K562 (cell line): ENCODE measurements around the gene SORT1. TPM values are rescaled to one million over a fixed set of nuclear protein-coding genes. Genes with fewer than 3 reads are reported as not detected.

ENCODE experiments used
- ATF1 ChIP-seq, 2 experiments: fragments of 450-650 bp in 1 of 2; IDR thresholded peaks; 2 replicates each; pipeline ENCODE4 v1.6.1; 2016; ENCODE audit warnings: missing compliant biosample characterization in 1 of 2, missing genetic modification characterization in 1 of 2
- E2F4 ChIP-seq: sonication (generic); formaldehyde crosslinking; IDR thresholded peaks from 2 replicates; pipeline ENCODE4 v1.8.0; 2022; ENCODE audit warnings: mild to moderate bottlenecking, low read depth, missing genetic modification reagents
- HLTF ChIP-seq: fragments of 450-650 bp; IDR thresholded peaks from 2 replicates; pipeline ENCODE4 v1.6.1; 2016
- JUN ChIP-seq, 2 experiments: sonication (generic) in 1 of 2; formaldehyde crosslinking in 1 of 2; IDR thresholded peaks; 2 replicates each; pipeline versions ENCODE4 v1.6.1 to v1.8.0; 2012 to 2022; ENCODE audit warnings: borderline replicate concordance in 2 of 2, mild to moderate bottlenecking in 2 of 2, improper control_type of control experiment in 1 of 2, low read depth in 1 of 2, low read length in 1 of 2, missing genetic modification reagents in 1 of 2
- MCM5 ChIP-seq: fragments of 450-650 bp; IDR thresholded peaks from 2 replicates; pipeline ENCODE4 v1.6.1; 2016; ENCODE audit warnings: low read depth
- NFRKB ChIP-seq: fragments of 450-650 bp; IDR thresholded peaks from 2 replicates; pipeline ENCODE4 v1.6.1; 2016; ENCODE audit warnings: low read depth
- NR3C1 ChIP-seq: sonication (generic); formaldehyde crosslinking; IDR thresholded peaks from 2 replicates; pipeline ENCODE4 v1.8.1; 2022; ENCODE audit warnings: missing genetic modification reagents
- PPARD ChIP-seq: fragments of 250-450 bp; sonication (Bioruptor Pico); IDR thresholded peaks from 2 replicates; pipeline ENCODE4 v1.8.0; 2022; ENCODE audit warnings: inconsistent platforms, mild to moderate bottlenecking, moderate library complexity
- SIN3B ChIP-seq: fragments of 450-650 bp; IDR thresholded peaks from 2 replicates; pipeline ENCODE4 v1.6.1; 2017; ENCODE audit warnings: low read depth, mild to moderate bottlenecking, moderate library complexity
- TRIM28 ChIP-seq: fragments of 450-650 bp; IDR thresholded peaks from 2 replicates; pipeline ENCODE4 v1.6.1; 2017
- UBTF ChIP-seq, 2 experiments: IDR thresholded peaks; 2 replicates each; pipeline ENCODE4 v1.6.1; 2012; ENCODE audit warnings: improper control_type of control experiment in 2 of 2, low read depth in 2 of 2, low read length in 2 of 2, borderline replicate concordance in 1 of 2
- USF2 ChIP-seq: sonication (generic); formaldehyde crosslinking; IDR thresholded peaks from 2 replicates; pipeline ENCODE4 v1.5.0; 2020; ENCODE audit warnings: missing genetic modification reagents
- ZBTB5 ChIP-seq: fragments of 450-650 bp; IDR thresholded peaks from 2 replicates; pipeline ENCODE4 v1.6.1; 2017; ENCODE audit warnings: antibody characterized with exemption
- ZC3H4 ChIP-seq: sonication (generic); formaldehyde crosslinking; IDR thresholded peaks from 2 replicates; pipeline ENCODE4 v1.9.0; 2021; ENCODE audit warnings: missing genetic modification reagents, borderline replicate concordance
- ZNF184 ChIP-seq: sonication (generic); formaldehyde crosslinking; IDR thresholded peaks from 2 replicates; pipeline ENCODE4 v1.5.0; 2020; ENCODE audit warnings: missing genetic modification reagents
- ZNF561 ChIP-seq: fragments of 450-650 bp; formaldehyde crosslinking; conservative IDR thresholded peaks from 2 replicates; pipeline ENCODE4 v1.4.0; 2020; ENCODE audit warnings: mild to moderate bottlenecking, moderate library complexity
- polyA plus RNA-seq, 8 experiments: library from polyadenylated mRNA; depleted of rRNA in 4 of 8; stranded (reverse) in 5 of 8; unstranded in 3 of 8; fragments of >200 nt; fragmentation: Nextera tagmentation in 2 of 8; fragmentation: Illumina TruSeq in 1 of 8; extraction: Ambion mirVana in 2 of 8; extraction: Trizol in 1 of 8; gene quantifications; 2 replicates each; pipeline versions ENCODE4 v1.2.1 to v1.2.3, GENCODE V29; 2011 to 2014; ENCODE audit warnings: inconsistent platforms in 1 of 8, missing spikeins in 1 of 8
- total RNA-seq, 7 experiments: library from RNA; depleted of rRNA in 6 of 7; stranded (reverse); fragments of >200 nt in 6 of 7; fragmentation: Illumina TruSeq in 2 of 7; extraction: Trizol in 2 of 7; gene quantifications; 2 replicates each; pipeline versions ENCODE4 v1.2.1 to v1.2.3, GENCODE V29; 2011 to 2021; ENCODE audit warnings: low replicate concordance in 1 of 7
- TF ChIP-seq, protein P1 (sequence below): fragments of 250-450 bp; sonication (Bioruptor Pico); IDR thresholded peaks from 2 replicates; pipeline ENCODE4 v1.8.0; 2021; ENCODE audit warnings: borderline replicate concordance, mild to moderate bottlenecking, moderate library complexity; ENCODE audit not compliant: poor library complexity, severe bottlenecking
- TF ChIP-seq, protein P2 (sequence below): sonication (generic); formaldehyde crosslinking; IDR thresholded peaks from 2 replicates; pipeline ENCODE4 v1.8.0; 2022; ENCODE audit warnings: missing genetic modification reagents, mild to moderate bottlenecking, borderline replicate concordance
- TF ChIP-seq, protein P3 (sequence below), 2 experiments: fragments of 450-650 bp in 1 of 2; sonication (generic) in 1 of 2; formaldehyde crosslinking in 1 of 2; IDR thresholded peaks in 1 of 2; conservative IDR thresholded peaks in 1 of 2; 2 replicates each; pipeline versions ENCODE4 v1.6.1 to v1.8.1; 2016 to 2023; ENCODE audit warnings: mild to moderate bottlenecking in 2 of 2, moderate library complexity in 2 of 2, inconsistent platforms in 1 of 2, missing genetic modification reagents in 1 of 2

The SORT1 gene
- total and polyA plus RNA-seq, 9 of the 15 experiments (the other 6 are each of a cell fraction or from before 2014, with no cell fraction given), result 27.4 to 112 (median 65.0) TPM

GRCh38 chr1:109438798-109439297 is 41.1 kb upstream of the SORT1 start (continued):
- TF ChIP-seq, protein P1, sequence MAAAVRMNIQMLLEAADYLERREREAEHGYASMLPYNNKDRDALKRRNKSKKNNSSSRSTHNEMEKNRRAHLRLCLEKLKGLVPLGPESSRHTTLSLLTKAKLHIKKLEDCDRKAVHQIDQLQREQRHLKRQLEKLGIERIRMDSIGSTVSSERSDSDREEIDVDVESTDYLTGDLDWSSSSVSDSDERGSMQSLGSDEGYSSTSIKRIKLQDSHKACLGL (CRISPR knock-in tag), result no peak
- TF ChIP-seq SIN3B (no peak), ZBTB5 (no peak), E2F4 (CRISPR knock-in tag) (no peak), ZNF184 (no peak), UBTF (IDR thresholded peaks at IDR 0.05; ENCODE audit: borderline replicate concordance in 1 of 2, low read depth in 2 of 2, low read length in 2 of 2) (no peak), NFRKB (no peak), NR3C1 (CRISPR knock-in tag) (no peak), JUN (IDR thresholded peaks at IDR 0.05; ENCODE audit: borderline replicate concordance, low read depth, low read length) (peak; percentile 81), JUN (CRISPR knock-in tag; IDR thresholded peaks at IDR 0.05; ENCODE audit: borderline replicate concordance) (no peak), TRIM28 (no peak), PPARD (CRISPR knock-in tag) (no peak), MCM5 (no peak), ATF1 (CRISPR knock-in tag; IDR thresholded peaks at IDR 0.05) (no peak), ATF1 (tag; IDR thresholded peaks at IDR 0.05) (no peak; the same call in 1 of the 2 replicates), HLTF (no peak), ZC3H4 (CRISPR knock-in tag) (no peak), ZNF561 (CRISPR knock-in tag) (no peak), USF2 (no peak)
- TF ChIP-seq, protein P2, sequence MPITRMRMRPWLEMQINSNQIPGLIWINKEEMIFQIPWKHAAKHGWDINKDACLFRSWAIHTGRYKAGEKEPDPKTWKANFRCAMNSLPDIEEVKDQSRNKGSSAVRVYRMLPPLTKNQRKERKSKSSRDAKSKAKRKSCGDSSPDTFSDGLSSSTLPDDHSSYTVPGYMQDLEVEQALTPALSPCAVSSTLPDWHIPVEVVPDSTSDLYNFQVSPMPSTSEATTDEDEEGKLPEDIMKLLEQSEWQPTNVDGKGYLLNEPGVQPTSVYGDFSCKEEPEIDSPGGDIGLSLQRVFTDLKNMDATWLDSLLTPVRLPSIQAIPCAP, result no peak
- TF ChIP-seq, protein P3, sequence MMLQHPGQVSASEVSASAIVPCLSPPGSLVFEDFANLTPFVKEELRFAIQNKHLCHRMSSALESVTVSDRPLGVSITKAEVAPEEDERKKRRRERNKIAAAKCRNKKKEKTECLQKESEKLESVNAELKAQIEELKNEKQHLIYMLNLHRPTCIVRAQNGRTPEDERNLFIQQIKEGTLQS (IDR thresholded peaks at IDR 0.05), result peak; percentile 92
- TF ChIP-seq, protein P3 (CRISPR knock-in tag; conservative IDR thresholded peaks at IDR 0.05), result peak; percentile 85
